GM21528 (cell line): ENCODE results near the gene RBM17.
"Not testable (repeated sequence)": the region's sequence is repeated elsewhere in the genome, so short reads cannot be mapped to it uniquely, and the experiment has no call there.

Experiments
- ATAC-seq: cut with Tn5 transposase; IDR thresholded peaks from one replicate; pipeline ENCODE4 v1.9.1; 2021; ENCODE audit warnings: mild to moderate bottlenecking, moderate library complexity; ENCODE audit not compliant: unreplicated experiment, low FRiP score

Gene RBM17

GRCh38 chr10:6148251-6148701 lies 59.4 kb downstream of the RBM17 start:
- ATAC-seq = no peak

- no peak for ATAC-seq
Measured at GRCh38 chr10:6148908-6149307, 60.1 kb downstream of the RBM17 start.

GRCh38 chr10:6151087-6151977 lies 62.5 kb downstream of the RBM17 start:
- peak; percentile 88 for ATAC-seq

- ATAC-seq = no peak
Measured at GRCh38 chr10:6153845-6154244, 65.0 kb downstream of the RBM17 start.

GRCh38 chr10:6154566-6154965 lies 65.7 kb downstream of the RBM17 start:
- ATAC-seq = no peak

- ATAC-seq = no peak
Measured at GRCh38 chr10:6158276-6158675, 69.4 kb downstream of the RBM17 start.

- ATAC-seq = no peak
Measured at GRCh38 chr10:6161921-6162320, 73.1 kb downstream of the RBM17 start.

GRCh38 chr10:6162589-6163356 lies 73.9 kb downstream of the RBM17 start:
- ATAC-seq = no peak

- peak; percentile 97 for ATAC-seq
Measured at GRCh38 chr10:6163364-6164270, 74.8 kb downstream of the RBM17 start.

- ATAC-seq = no peak
Measured at GRCh38 chr10:6164271-6165095, 75.6 kb downstream of the RBM17 start.

- ATAC-seq = no peak
Measured at GRCh38 chr10:6165221-6165725, 76.4 kb downstream of the RBM17 start.

- ATAC-seq = not testable (repeated sequence)
Measured at GRCh38 chr10:6165933-6166332, 77.1 kb downstream of the RBM17 start.
